ENCODE results near the gene FAM170B. TPM values are rescaled to one million over a fixed set of nuclear protein-coding genes. Genes with fewer than 3 reads are reported as not detected.
A peak's percentile ranks its signal among the peaks of the same experiment; 100 is the strongest.

The FAM170B gene
- total RNA-seq, 2 donors from 2014 or later: not detected

GRCh38 chr10:49115015-49115795 lies 18.6 kb downstream of the FAM170B start, which contains the start of gene VSTM4:
TSS of gene VSTM4 (minus strand) at chr10:49115522. CDS start at chr10:49115485, 37 bp downstream.
- DNase-seq: peak; percentile 79
- Mint-ChIP-seq H3K9me3 (no peaks in the 10 kb centered on the region), H3K27me3 (ENCODE audit: insufficient read depth) (peaks cover 36% of the 10 kb centered on the region), H3K4me1 (peaks cover 18% of the 10 kb centered on the region), H3K4me3 (peak within 1 kb of the TSS; percentile 61), H3K36me3 (ENCODE audit: low read depth) (no peaks in the 10 kb centered on the region), H3K27ac (peak within 1 kb of the TSS; percentile 61)
- H3K27me3 ChIP-seq (ENCODE audit: control insufficient read depth, insufficient read depth, low read length, poor library complexity, severe bottlenecking): peaks cover 63% of the 10 kb centered on the region
- peak; percentile 33 for TF ChIP-seq CTCF (conservative IDR thresholded peaks at IDR 0.05)
- no peaks in the 10 kb centered on the region for H3K4me1 ChIP-seq (ENCODE audit: control insufficient read depth, insufficient read depth, low read length)
- H3K9ac ChIP-seq (ENCODE audit: extremely low read depth, low read length, poor library complexity, severe bottlenecking): peak within 1 kb of the TSS; percentile 29
- no peak within 1 kb of the TSS for H3K27ac ChIP-seq (ENCODE audit: low read depth, low read length)
- peak within 1 kb of the TSS; percentile 79 for H3K4me3 ChIP-seq (ENCODE audit: low read length)
- WGBS, 2 experiments (ENCODE audit: insufficient coverage in 1 of 2, insufficient read length in 1 of 2): 4 to 9% methylated on average over 29 to 95 of the region's 95 CpGs
- no peaks in the 10 kb centered on the region for H3K9me3 ChIP-seq (ENCODE audit: control insufficient read depth, low read length)
- no peaks in the 10 kb centered on the region for H3K36me3 ChIP-seq (ENCODE audit: control insufficient read depth, insufficient read depth, low read length)

- H3K27ac Mint-ChIP-seq: peak overlapping the region; percentile 61
- peaks cover 58% of the 10 kb centered on the region for H3K27me3 ChIP-seq (ENCODE audit: control insufficient read depth, insufficient read depth, low read length, poor library complexity, severe bottlenecking)
These were observed 19.2 kb downstream of the FAM170B start for GRCh38 chr10:49114718-49115014.

GRCh38 chr10:49113741-49114141 lies 20.1 kb downstream of the FAM170B start:
- H3K9ac ChIP-seq (ENCODE audit: extremely low read depth, low read length, poor library complexity, severe bottlenecking): no peak overlapping the region
- Mint-ChIP-seq H3K27me3 (ENCODE audit: insufficient read depth) (peaks cover 36% of the 10 kb centered on the region), H3K9me3 (no peaks in the 10 kb centered on the region), H3K4me3 (no peak overlapping the region), H3K36me3 (ENCODE audit: low read depth) (no peaks in the 10 kb centered on the region), H3K27ac (no peak overlapping the region), H3K4me1 (peaks cover 16% of the 10 kb centered on the region)
- 89 to 100% methylated on average over 1 to 3 of the region's 3 CpGs for WGBS, 2 experiments (ENCODE audit: insufficient coverage in 1 of 2, insufficient read length in 1 of 2)
- H3K4me3 ChIP-seq (ENCODE audit: low read length): no peak overlapping the region
- DNase-seq: peak; percentile 31
- H3K27me3 ChIP-seq (ENCODE audit: control insufficient read depth, insufficient read depth, low read length, poor library complexity, severe bottlenecking): peaks cover 57% of the 10 kb centered on the region
- H3K27ac ChIP-seq (ENCODE audit: low read depth, low read length): no peak overlapping the region
- no peaks in the 10 kb centered on the region for H3K9me3 ChIP-seq (ENCODE audit: control insufficient read depth, low read length)
- no peaks in the 10 kb centered on the region for H3K36me3 ChIP-seq (ENCODE audit: control insufficient read depth, insufficient read depth, low read length)
- no peaks in the 10 kb centered on the region for H3K4me1 ChIP-seq (ENCODE audit: control insufficient read depth, insufficient read depth, low read length)
- no peak for TF ChIP-seq CTCF (conservative IDR thresholded peaks at IDR 0.05)

More at GRCh38 chr10:49114718-49115014, 19.2 kb downstream of the FAM170B start:
- peak overlapping the region; percentile 61 for H3K4me3 Mint-ChIP-seq
- no peak for TF ChIP-seq CTCF (conservative IDR thresholded peaks at IDR 0.05)
- peaks cover 36% of the 10 kb centered on the region for H3K27me3 Mint-ChIP-seq (ENCODE audit: insufficient read depth)
- no peaks in the 10 kb centered on the region for H3K9me3 Mint-ChIP-seq
- Histone ChIP-seq H3K27ac (ENCODE audit: low read depth, low read length) (no peak overlapping the region), H3K4me3 (ENCODE audit: low read length) (peak overlapping the region; percentile 79), H3K9me3 (ENCODE audit: control insufficient read depth, low read length) (no peaks in the 10 kb centered on the region), H3K9ac (ENCODE audit: extremely low read depth, low read length, poor library complexity, severe bottlenecking) (peak overlapping the region; percentile 29), H3K36me3 (ENCODE audit: control insufficient read depth, insufficient read depth, low read length) (no peaks in the 10 kb centered on the region), H3K4me1 (ENCODE audit: control insufficient read depth, insufficient read depth, low read length) (no peaks in the 10 kb centered on the region)
- H3K36me3 Mint-ChIP-seq (ENCODE audit: low read depth): no peaks in the 10 kb centered on the region
- 47 to 54% methylated on average over 8 to 9 of the region's 9 CpGs for WGBS, 2 experiments (ENCODE audit: insufficient coverage in 1 of 2, insufficient read length in 1 of 2)
- no peak for DNase-seq
- H3K4me1 Mint-ChIP-seq: peaks cover 18% of the 10 kb centered on the region
